ENCODE measurements around the gene PAN3. TPM values are rescaled to one million over a fixed set of nuclear protein-coding genes. Genes with fewer than 3 reads are reported as not detected.

PAN3 gene
- total RNA-seq, 1 donor from 2014 or later, result 12.7 TPM

DNA sequence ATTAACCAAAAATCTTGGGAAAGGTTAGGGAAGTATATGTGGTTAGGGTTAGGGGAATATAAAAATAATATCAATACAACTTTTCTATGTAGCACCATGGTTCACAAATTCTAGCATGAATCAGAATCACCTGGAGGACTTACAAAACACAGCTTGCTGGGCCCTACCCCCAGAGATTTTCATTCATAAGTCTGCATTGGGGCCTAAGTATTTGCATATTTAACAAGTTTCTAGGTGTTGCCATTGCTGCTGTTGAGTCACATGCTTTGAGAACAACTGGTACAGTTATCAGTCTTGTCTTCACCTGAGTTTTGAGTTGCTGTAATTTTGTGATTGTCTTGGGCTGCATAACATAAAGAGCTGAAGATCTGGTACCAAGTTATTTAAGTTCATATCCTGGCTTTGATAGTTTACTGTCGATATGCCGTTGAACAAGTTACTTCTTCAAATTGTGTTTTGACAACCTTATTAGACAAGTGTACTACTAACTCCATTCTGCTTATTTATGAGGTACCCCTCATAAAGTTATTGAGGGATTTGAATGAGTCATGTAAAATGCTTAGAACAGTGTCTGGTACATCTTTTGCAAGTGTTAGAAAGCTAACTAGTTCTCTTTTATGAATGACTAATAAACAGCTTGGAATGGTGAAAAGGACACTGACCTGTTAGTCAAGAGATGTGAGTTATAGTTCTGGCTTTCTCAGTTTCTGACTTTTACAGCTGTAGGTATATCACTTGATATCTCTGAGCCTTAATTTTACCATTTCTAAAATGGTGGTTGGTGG is 132.9 kb downstream of the PAN3 start:
- no peak for DNase-seq (ENCODE audit: low spot score)
- intact Hi-C loops (cut with DNase I), result no loop called here

DNA sequence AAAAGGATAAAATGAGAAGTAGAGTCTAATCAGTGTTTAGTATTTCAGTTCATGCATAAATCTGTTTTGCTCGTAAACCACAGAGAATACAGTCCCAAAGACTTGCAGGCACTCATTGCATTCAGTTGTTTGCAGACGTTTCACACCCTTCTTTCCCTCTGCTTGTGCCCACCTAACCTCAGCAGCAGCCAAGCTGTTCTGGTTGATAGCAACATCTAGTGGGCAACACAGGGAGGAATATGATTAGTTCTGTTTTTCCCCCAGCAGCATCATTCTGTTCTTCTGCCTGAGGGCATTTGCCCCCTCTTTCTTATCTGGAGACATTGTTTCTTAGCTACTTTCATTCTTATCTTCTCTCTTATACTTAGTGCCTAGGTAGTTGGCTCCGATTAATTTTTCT is 135.6 kb downstream of the PAN3 start:
- DNase-seq (ENCODE audit: low spot score), result no peak
- intact Hi-C loops (cut with DNase I), result no loop called here

DNA sequence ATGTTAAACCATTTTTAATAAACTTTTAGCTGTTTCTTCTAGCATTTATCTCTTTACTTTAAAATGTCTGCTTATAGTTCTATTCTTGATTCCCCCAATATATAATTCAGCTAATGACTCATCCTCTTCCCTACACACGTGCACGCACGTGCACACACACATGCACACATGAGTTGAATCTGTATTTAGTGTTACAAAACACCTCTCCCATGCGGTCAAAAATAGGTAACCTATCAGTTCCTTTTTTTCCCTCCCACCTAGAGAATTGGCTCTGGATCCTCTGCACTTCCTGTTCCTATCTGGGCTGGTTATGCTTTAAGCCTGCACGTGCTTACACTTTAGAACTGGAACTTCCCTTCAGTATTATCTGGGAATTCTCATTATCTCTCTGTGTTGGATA is 144.1 kb downstream of the PAN3 start:
- no peak for DNase-seq (ENCODE audit: low spot score)
- intact Hi-C loops (cut with DNase I), result no loop called here

DNA sequence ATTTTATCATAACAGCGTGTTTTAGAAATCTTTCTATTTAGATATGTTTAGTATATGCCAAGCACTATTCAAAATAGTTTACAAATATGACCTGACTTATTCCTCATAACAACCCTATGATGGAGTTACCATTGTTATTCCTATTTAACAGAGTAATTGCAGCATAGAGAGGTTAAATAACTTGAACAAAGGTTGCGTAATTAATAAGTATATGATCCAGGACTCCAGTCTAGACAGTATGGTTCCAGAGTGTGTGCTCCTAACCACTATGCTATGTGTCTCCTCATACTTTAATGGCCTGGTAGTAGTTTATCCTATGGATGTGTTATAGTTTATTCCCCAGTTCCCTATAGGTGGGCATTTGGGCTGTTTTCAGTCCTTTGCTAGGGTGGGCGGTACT is 145.3 kb downstream of the PAN3 start:
- intact Hi-C loops (cut with DNase I), result no loop called here
- DNase-seq (ENCODE audit: low spot score), result no peak

DNA sequence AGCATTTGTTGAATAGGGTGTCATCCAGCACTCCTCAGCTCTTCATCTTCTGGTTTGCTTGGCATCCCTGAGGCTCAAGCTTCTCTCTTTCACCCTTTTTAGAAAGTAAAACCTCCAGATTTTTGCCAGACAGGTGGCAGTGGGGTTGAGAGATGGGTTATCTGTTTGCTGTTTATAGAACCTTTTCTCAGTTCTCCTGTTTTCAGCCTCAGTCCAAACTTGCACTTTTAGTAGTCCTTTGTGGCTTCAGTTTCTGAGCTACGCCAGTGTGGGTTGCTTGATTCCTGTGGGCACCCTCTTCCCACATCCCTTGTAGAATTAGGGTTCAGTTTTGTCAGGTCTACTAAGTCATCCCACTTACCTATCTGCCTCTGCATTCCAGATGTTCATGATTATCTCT is 147.9 kb downstream of the PAN3 start:
- intact Hi-C loops (cut with DNase I), result no loop called here
- DNase-seq (ENCODE audit: low spot score), result no peak

DNA sequence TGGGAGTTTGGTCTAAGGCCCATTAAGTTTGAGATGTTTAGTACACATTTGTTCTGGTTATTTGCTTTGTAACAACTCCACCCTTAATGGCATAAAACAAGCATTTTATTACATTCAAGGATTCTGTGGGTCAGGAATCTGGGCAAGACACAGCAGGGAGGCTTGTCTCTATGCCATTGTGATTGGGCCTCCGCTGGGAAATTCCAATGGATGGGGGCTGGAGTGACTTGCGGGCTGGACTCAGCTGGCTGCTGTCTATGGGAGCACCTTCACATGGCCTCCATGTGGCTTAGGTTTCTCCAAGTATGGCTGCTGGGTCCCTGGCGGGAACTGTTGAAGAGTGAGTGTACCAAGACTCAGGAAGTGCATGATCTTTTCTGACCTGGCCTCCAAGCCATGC is 159.0 kb downstream of the PAN3 start:
- intact Hi-C loops (cut with DNase I), result no loop called here
- no peak for DNase-seq (ENCODE audit: low spot score)

DNA sequence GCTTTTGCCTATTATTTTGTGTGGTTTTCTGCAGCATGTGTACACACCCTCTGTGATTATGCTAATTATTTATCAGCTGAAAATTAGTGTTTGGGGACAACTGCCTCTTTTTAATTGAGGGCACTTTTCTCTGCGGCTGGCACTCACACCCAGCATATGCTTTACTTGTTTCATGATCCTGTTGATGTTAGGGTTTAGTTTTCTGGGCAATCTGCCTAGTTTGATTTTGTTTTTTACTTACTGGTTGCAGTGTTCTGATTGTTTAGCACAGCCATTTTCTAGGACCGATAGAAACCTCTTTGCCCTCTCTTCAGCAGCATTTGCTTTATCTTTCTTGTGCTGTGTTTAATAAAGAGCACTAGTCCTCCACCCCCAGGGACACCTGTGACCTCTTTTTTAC is 161.6 kb downstream of the PAN3 start:
- intact Hi-C loops (cut with DNase I), result no loop called here
- DNase-seq (ENCODE audit: low spot score), result no peak

DNA sequence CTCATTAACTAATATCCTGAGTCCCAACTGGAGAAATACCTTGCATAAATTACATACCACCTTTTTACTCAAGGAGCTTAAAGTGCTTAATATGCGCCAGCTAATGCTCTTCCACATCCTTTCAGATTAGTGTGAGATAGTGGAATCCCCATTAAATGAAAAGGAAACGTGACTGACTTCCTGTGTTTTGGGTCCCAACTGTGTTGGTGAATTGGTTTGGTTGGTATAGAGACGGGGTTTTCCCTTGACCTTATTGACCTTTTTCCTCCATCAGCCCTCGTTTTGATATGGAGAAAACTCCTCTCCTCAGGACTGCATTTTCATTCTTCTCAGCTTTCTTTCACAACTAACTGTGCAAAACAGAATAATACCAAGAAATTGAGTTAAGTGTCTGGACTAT is 163.5 kb downstream of the PAN3 start:
- DNase-seq (ENCODE audit: low spot score), result no peak
- intact Hi-C loops (cut with DNase I), result no loop called here

DNA sequence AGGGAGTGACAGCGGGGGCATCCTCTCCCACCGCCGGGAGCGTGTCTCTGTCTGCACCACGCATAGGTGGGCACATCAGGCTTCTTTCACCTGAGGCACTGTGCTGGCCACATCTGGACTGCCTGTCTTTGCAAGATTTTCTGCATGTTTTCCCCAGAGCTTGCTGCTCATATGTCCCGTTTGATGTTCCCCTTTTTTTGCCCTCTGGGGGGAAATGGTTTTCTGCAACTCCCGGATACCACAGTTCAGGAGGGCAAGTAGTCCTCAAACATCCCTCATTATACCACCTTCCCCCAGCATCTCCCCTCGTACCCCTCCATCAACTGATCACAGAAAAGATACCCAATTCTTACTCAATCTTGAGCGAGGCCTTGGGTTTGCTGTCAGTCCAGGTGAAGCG is 168.0 kb downstream of the PAN3 start:
- intact Hi-C loops (cut with DNase I), result no loop called here
- DNase-seq (ENCODE audit: low spot score), result no peak

DNA sequence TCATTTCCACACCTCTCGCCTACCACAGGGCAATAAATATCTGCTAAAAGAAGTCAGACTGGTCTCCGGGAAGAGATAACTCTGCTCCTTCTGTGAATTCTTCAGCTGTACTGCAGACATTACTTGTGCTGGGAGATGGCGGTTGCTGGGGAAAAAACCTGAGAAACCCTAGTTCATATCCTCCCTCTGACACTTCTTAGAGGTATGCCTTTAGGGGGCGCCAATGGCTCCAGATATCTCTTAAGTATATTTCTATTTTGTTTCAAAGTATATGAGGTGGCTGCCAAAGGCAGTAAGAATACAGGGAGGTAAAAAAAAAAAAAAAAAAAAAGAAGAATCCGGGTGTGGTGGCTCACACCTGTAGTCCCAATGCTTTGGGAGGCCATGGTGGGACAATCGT is 175.2 kb downstream of the PAN3 start:
- DNase-seq (ENCODE audit: low spot score), result no peak
- intact Hi-C loops (cut with DNase I), result no loop called here

DNA sequence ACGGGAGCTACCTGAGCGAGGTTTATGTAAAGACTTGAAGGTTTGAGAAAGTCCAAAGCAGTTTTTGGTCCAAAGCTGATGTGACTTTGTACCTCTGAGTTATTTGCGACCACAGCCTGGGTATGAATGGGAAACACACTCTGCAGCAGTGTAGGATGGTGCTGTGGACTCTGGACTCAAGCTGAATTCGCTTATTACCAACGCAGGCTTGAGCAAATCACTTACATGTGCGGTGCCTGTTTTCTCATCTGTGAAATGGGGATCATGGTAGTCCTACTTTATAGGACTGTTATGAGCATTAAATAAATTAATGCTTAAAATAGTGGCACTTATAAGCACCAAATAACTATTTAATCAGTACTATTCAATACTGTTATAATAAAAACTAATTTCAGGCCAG is 176.5 kb downstream of the PAN3 start:
- intact Hi-C loops (cut with DNase I), result no loop called here
- DNase-seq (ENCODE audit: low spot score), result no peak

DNA sequence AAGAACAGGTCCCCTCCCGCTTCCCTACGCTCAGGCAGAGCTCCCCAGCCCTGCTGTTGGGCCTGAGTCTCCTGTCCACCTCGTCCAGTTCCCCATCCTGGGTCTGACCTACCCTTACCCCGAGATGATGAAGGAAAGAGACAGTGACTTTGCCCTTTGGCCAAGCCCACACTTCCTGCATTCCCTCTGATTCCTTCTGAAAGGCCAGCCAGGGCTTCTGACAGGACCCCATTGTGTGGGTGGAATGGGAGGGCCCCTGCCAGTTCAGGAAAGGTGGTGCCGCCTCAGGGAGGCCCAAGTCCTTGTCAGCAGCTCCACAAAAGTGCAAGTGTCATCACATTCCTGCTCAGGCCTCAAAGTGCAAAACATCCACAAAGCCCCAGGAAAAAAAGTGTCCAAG is 177.8 kb downstream of the PAN3 start:
- intact Hi-C loops (cut with DNase I), result no loop called here
- DNase-seq (ENCODE audit: low spot score), result no peak

DNA sequence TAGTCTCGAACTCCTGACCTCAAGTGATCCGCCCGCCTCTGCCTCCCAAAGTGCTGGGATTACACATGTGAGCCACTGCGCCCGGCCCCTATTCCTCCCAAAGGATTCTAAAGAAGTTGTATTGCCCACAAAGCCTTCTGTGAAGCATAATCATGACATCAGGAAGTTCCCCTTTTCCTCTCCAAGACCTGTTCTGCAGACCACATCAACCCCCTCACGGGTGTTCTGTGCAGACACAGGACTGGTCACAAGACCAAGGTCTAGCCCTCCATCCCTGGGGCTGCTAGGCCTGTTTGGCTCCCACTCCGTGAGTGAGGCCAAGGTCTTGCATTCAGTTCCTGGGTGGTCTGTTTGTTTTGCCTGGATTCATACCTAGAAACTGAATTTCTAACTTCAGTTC is 178.5 kb downstream of the PAN3 start:
- no peak for DNase-seq (ENCODE audit: low spot score)
- intact Hi-C loops (cut with DNase I), result no loop called here

DNA sequence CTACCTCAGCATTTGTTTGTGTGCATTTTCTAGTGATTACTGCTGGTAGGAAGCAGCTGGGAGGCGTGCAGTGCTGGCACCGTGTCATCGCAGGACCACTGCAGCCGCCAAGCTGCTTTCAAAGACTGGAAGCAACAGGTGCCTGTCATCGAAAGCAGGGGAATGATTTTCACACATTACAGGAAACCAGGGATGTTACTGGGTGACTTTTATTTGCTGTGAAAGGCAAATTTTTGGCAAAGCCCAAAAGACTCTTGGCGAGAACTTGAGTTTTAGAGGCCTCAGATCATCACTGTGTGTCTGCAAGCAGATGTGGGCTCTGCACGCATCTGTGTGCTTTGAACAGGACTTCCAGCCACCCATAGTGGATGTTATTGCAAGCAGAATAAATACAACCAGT is 180.2 kb downstream of the PAN3 start:
- DNase-seq (ENCODE audit: low spot score), result no peak
- intact Hi-C loops (cut with DNase I), result no loop called here

DNA sequence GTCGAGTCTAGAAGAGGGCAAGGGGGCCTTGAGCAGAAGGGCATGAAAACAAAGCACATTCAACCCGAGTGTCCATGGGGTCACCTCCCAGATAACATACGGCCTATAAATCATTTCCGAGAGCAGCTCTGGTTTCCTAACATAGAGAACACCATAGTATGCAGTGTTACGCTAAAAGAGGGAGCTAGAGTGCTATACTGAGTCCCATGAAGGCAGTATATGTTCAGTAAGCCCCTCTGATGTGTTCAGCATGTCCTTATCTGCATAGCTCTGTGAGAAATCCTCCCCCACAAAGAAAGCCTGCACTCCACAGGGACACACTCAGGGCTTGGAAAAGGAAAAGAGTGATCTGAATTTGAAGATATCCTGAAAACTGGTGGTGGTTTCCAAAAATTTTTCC is 181.2 kb downstream of the PAN3 start:
- intact Hi-C loops (cut with DNase I), result no loop called here
- DNase-seq (ENCODE audit: low spot score), result no peak

DNA sequence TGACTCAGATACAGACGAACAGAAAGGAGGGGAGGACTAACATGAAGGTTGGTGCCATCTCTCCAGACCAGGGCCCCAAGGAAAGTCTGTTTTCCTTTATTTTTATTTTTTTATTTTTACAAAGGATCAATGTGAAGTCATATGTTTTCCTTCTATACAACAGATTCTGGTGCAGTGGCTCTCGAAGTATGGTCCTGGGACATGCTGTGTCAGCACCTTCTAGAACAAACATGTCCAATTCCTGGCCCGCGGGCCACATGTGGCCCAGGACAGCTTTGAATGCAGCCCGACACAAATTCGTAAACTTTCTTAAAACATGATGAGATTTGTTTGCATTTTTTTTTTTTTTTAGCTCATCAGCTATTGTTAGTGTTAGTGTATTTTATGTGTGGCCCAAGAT is 181.9 kb downstream of the PAN3 start:
- no peak for DNase-seq (ENCODE audit: low spot score)
- intact Hi-C loops (cut with DNase I), result loop anchor here (5.0 to 10.0 kb wide), 2 partner anchors 135 to 212 kb away; no protein-coding TSS in a partner anchor

DNA sequence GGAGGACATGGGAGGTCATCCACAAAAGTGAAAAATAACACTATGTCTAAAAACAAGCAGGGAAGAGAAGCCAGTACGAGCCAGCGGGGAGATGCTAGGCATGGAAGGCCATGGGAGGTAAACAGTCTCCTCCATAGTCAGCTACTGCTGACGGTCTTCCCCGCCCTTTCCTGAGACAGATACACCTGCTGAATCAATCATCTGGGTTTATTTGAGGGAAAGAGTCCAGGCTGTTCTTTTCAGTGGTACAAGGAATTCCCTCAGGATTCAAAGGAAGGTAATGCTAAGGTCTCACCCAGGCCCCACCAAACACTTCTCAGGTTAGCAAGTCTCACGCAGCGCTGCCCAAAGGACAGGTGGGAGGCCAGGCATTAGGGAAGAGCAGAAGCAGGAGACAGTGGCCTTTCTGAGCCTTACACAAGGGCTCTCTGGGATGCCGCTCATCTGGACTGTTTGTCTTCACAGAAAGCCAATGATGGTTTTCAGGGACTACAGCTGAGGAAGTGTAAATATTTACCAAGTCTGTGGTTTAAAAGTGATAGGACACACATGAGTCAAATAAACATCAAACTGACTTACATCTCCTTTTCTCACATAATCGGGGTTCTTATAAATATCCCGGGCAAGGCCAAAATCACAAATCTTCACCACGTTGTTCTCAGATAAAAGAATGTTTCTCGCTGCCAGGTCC is 182.7 kb downstream of the PAN3 start:
- intact Hi-C loops (cut with DNase I), result loop anchor here (5.0 to 10.0 kb wide), 2 partner anchors 134 to 211 kb away; no protein-coding TSS in a partner anchor
- DNase-seq (ENCODE audit: low spot score), result no peak

DNA sequence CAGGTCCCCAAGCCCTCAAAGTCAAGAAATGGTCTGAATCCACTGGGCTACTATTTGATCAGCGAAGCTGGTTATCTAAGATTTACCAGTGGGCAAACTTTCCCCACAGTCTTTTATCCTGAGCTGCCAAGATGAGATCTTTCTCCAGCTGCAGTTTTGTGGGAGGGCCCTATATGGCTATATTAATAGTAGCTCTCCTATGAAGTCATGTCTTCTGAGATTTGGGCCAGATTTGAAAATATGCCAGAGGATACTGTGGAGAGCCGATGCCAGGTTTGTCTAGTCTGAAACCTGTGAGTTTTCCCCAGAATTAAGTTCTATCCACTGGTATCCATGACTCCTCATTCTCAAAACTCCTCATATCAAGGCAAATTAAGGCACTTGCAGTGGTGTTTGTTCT is 183.4 kb downstream of the PAN3 start:
- DNase-seq (ENCODE audit: low spot score), result no peak
- intact Hi-C loops (cut with DNase I), result loop anchor here (5.0 to 10.0 kb wide), 2 partner anchors 133 to 211 kb away; no protein-coding TSS in a partner anchor

DNA sequence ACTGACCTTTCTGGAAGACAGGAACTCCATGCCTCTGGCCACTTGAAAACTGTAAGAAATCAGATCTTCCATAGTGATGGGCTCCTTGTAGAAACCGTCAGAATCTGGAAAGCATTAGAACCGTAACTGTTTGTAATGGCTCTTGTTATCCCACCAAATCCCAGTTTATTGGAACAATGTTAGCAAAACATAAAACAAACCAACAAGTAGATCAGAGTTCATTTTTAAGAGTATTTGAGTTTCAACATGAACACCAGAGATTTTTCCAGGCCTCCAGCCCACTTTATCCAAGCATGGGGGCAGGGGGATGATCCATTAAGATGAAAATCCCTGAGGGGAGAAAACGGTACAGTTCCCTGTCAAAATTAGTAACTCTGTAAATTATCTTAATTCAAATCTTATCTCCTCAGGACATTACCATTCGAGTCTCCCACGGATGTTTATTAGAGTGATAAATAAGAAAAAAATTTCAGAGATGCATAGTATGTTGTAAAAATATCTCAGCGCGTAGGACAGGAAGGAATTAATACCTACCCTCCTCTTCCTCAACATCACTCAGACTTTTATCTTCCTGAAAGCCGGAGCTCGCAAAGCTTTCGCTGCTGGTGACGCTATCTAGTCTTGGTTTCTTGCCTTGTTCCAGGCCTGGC is 184.0 kb downstream of the PAN3 start:
- DNase-seq (ENCODE audit: low spot score), result no peak
- intact Hi-C loops (cut with DNase I), result loop anchor here (5.0 to 10.0 kb wide), 2 partner anchors 132 to 210 kb away; no protein-coding TSS in a partner anchor

DNA sequence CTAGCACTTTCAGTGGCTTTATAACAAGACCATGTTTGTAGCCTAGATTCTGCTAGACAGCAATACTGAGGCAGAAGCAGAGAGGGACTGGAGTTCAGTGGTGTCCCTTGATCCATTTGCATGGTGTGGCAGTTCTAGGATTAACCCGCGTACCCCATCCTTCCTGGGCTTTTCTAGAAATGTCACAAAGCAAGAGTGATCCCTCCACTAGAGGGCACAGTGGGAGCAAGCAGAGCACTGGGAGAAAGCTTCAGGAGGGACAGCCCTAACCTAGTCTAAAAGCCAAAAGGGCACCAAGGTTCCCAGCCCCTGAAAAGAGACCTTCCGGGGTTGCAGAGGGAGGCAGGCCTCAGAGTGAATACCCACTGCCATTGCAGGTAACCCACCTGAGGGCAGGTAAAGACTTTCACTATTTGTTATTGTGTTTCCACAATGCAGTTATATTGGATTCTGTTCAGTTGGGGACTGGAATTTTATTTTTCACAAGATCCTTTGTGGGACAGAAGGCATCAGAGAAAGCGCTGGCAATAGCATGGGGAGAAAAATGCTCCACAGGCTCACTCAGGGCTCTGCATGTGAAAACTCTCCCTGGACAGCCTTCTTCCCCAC is 185.9 kb downstream of the PAN3 start:
- intact Hi-C loops (cut with DNase I), result loop anchor here (1.0 to 10.0 kb wide), 3 partner anchors 131 to 311 kb away; no protein-coding TSS in a partner anchor
- DNase-seq (ENCODE audit: low spot score), result peak; percentile 78

Measured in cardiac septum (tissue), 1 donor.